NCI-H1930 (cell line): ENCODE data around the gene HLA-DOB.
A peak's percentile ranks its signal among the peaks of the same experiment; 100 is the strongest.

ENCODE experiments used
- DNase-seq, 2 experiments: peaks; one replicate each; lab custom pipeline; 2025; lab: John Stamatoyannopoulos, UW

Gene HLA-DOB

GRCh38 chr6:32843331-32843978 lies 26.7 kb upstream of the HLA-DOB start:
- no peak for DNase-seq

GRCh38 chr6:32842690-32843089 lies 25.9 kb upstream of the HLA-DOB start:
- DNase-seq: no peak

GRCh38 chr6:32842021-32842650 lies 25.3 kb upstream of the HLA-DOB start:
- DNase-seq: no peak

GRCh38 chr6:32840604-32841246 lies 23.9 kb upstream of the HLA-DOB start:
- no peak for DNase-seq

- no peak for DNase-seq
These were observed 22.6 kb upstream of the HLA-DOB start for GRCh38 chr6:32839356-32839755.

- DNase-seq: peak; percentile 65 to 85
These were observed 21.5 kb upstream of the HLA-DOB start, which contains the start of gene TAP2 for GRCh38 chr6:32838114-32838958. TSS of gene TAP2 (minus strand) at chr6:32838739. CDS start at chr6:32838233, 506 bp downstream.

GRCh38 chr6:32837651-32838113 lies 20.9 kb upstream of the HLA-DOB start:
- no peak for DNase-seq

GRCh38 chr6:32836873-32837272 lies 20.1 kb upstream of the HLA-DOB start:
- DNase-seq: no peak

GRCh38 chr6:32835167-32835893 lies 18.5 kb upstream of the HLA-DOB start:
- no peak for DNase-seq

GRCh38 chr6:32833664-32834063 lies 16.9 kb upstream of the HLA-DOB start:
- no peak for DNase-seq

GRCh38 chr6:32832535-32832934 lies 15.7 kb upstream of the HLA-DOB start:
- no peak for DNase-seq

- DNase-seq: no peak
These were observed 14.1 kb upstream of the HLA-DOB start for GRCh38 chr6:32830936-32831335.

GRCh38 chr6:32830017-32830416 lies 13.2 kb upstream of the HLA-DOB start:
- no peak for DNase-seq

- no peak for DNase-seq
These were observed 12.7 kb upstream of the HLA-DOB start for GRCh38 chr6:32829495-32829894.

GRCh38 chr6:32827025-32827424 lies 10.2 kb upstream of the HLA-DOB start:
- no peak for DNase-seq

GRCh38 chr6:32825966-32826365 lies 9.2 kb upstream of the HLA-DOB start:
- no peak for DNase-seq

- DNase-seq: no peak
These were observed 2.9 kb upstream of the HLA-DOB start for GRCh38 chr6:32819729-32820128.

- DNase-seq: no peak
These were observed 2.1 kb upstream of the HLA-DOB start for GRCh38 chr6:32818867-32819266.

- DNase-seq: no peak
These were observed 806 bp downstream of the HLA-DOB start for GRCh38 chr6:32815996-32816395.

GRCh38 chr6:32815115-32815514 lies 1.7 kb downstream of the HLA-DOB start:
- DNase-seq: no peak

- DNase-seq: no peak
These were observed 2.7 kb downstream of the HLA-DOB start for GRCh38 chr6:32814145-32814544.

- no peak for DNase-seq
These were observed 7.6 kb downstream of the HLA-DOB start for GRCh38 chr6:32809171-32809570.
